Measurements from ENCODE around the gene RILPL2. TPM values are rescaled to one million over a fixed set of nuclear protein-coding genes. Genes with fewer than 3 reads are reported as not detected.

RILPL2 gene
- total and polyA plus RNA-seq, 9 of the 15 experiments (the other 6 are each of a cell fraction or from before 2014, with no cell fraction given): 0.61 to 5.8 (median 4.3) TPM

- H3K9me1 ChIP-seq (ENCODE audit: control insufficient read depth, insufficient read depth, low read length): no peaks in the 10 kb centered on the region
- H3K79me2 ChIP-seq (ENCODE audit: control insufficient read depth, insufficient read depth, low read length): peaks cover 21% of the 10 kb centered on the region
- H3K4me3 ChIP-seq: no peak overlapping the region
- peaks cover 9% of the 10 kb centered on the region; the same call in 1 of the 2 replicates for H4K20me1 ChIP-seq (replicated peaks; ENCODE audit: control insufficient read depth, insufficient read depth, low read length)
- H3K36me3 ChIP-seq (ENCODE audit: control insufficient read depth, insufficient read depth, low read length): no peaks in the 10 kb centered on the region
- ChIA-PET POLR2A (no interaction called here), CTCF (ENCODE audit: low intra/inter-chr PET ratio) (no interaction called here)
- DNase-seq (ENCODE audit: extremely low read depth in 1 of 4, low spot score in 3 of 4) (no peak), FAIRE-seq (no peak), ATAC-seq (no peak)
- in situ Hi-C loops (cut with MboI) (no loop called here), intact Hi-C loops (cut with micrococcal nuclease) (no loop called here)
- no peak for TF ChIP-seq ZBTB11 (CRISPR knock-in tag; IDR thresholded peaks at IDR 0.05)
- TF ChIP-seq, protein P1, sequence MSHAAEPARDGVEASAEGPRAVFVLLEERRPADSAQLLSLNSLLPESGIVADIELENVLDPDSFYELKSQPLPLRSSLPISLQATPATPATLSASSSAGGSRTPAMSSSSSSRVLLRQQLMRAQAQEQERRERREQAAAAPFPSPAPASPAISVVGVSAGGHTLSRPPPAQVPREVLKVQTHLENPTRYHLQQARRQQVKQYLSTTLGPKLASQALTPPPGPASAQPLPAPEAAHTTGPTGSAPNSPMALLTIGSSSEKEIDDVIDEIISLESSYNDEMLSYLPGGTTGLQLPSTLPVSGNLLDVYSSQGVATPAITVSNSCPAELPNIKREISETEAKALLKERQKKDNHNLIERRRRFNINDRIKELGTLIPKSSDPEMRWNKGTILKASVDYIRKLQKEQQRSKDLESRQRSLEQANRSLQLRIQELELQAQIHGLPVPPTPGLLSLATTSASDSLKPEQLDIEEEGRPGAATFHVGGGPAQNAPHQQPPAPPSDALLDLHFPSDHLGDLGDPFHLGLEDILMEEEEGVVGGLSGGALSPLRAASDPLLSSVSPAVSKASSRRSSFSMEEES (CRISPR knock-in tag; IDR thresholded peaks at IDR 0.05): no peak
- no peak for TF ChIP-seq U2AF1 (optimal IDR thresholded peaks at IDR 0.05; ENCODE audit: low read depth, low read length)
- no peak for TF ChIP-seq ZNF274 (IDR thresholded peaks at IDR 0.05; ENCODE audit: borderline replicate concordance, low read depth, low read length)
- TF ChIP-seq KAT7 (CRISPR knock-in tag; IDR thresholded peaks at IDR 0.05; ENCODE audit: borderline replicate concordance): no peak
- no peak for TF ChIP-seq ZNF347 (CRISPR knock-in tag; IDR thresholded peaks at IDR 0.05; ENCODE audit: low read depth)
- TF ChIP-seq CHAMP1 (IDR thresholded peaks at IDR 0.05): no peak
- TF ChIP-seq SUPT5H (IDR thresholded peaks at IDR 0.05): no peak
- no peak for TF ChIP-seq ZBTB17 (CRISPR knock-in tag; IDR thresholded peaks at IDR 0.05)
- TF ChIP-seq KDM1A (IDR thresholded peaks at IDR 0.05): no peak
- TF ChIP-seq SAP30 (IDR thresholded peaks at IDR 0.05; ENCODE audit: borderline replicate concordance, insufficient read depth, low read depth, low read length, poor library complexity, severe bottlenecking): no peak
- TF ChIP-seq KHSRP (IDR thresholded peaks at IDR 0.05): no peak
- H3K27me3 ChIP-seq (ENCODE audit: control insufficient read depth in 2 of 2, insufficient read depth in 2 of 2, low read length in 2 of 2): no peaks in the 10 kb centered on the region
- 97% methylated on average over 4 of the region's 4 CpGs for WGBS (ENCODE audit: insufficient coverage, low coverage, missing lambda C conversion rate)
- H2AFZ ChIP-seq (ENCODE audit: low read depth, low read length): no peak overlapping the region
- no TSS peak for BruUV-seq (replicated peaks)
- H3K4me1 ChIP-seq (replicated peaks in 1 of 2; ENCODE audit: control insufficient read depth in 2 of 2, insufficient read depth in 2 of 2, low read length in 2 of 2): peaks cover 18 to 37% of the 10 kb centered on the region in 2 experiments
- no peaks in the 10 kb centered on the region for H3K9me3 ChIP-seq (replicated peaks; ENCODE audit: control insufficient read depth, insufficient read depth, low read depth, low read length)
- H3K27ac ChIP-seq (ENCODE audit: extremely low read depth, low read depth, low read length): no peak overlapping the region
- no peak overlapping the region for H3K9ac ChIP-seq (ENCODE audit: insufficient read depth in 1 of 2, low read depth in 2 of 2, low read length in 2 of 2)
- no peak overlapping the region for H3K4me2 ChIP-seq (ENCODE audit: insufficient read depth, low read length)
Measured at GRCh38 chr12:123367511-123367910, 69.0 kb downstream of the RILPL2 start.

Data from K562 (cell line).